Astrocyte (in vitro differentiated cells and primary cell): ENCODE results near the gene DPYSL3.

ENCODE experiments used
- CTCF ChIP-seq: IDR thresholded peaks from 2 replicates; pipeline ENCODE4 v1.5.1; 2011; ENCODE audit warnings: low read depth, mild to moderate bottlenecking, inconsistent platforms, low read length, moderate library complexity; ENCODE audit not compliant: insufficient read depth
- EZH2 ChIP-seq: IDR thresholded peaks from 2 replicates; pipeline ENCODE4 v1.6.1; 2012; ENCODE audit warnings: mild to moderate bottlenecking, low read length, inconsistent platforms; ENCODE audit not compliant: insufficient read depth

GRCh38 chr5:147479444-147479843 lies 30.4 kb downstream of the DPYSL3 start:
- no peak for TF ChIP-seq CTCF
- TF ChIP-seq EZH2, result no peak
